GM23338 (cell line): ENCODE results near the gene RNF114. TPM values are rescaled to one million over a fixed set of nuclear protein-coding genes. Genes with fewer than 3 reads are reported as not detected.

Experiments
- ATAC-seq: fragments of 200-7000 bp; cut with Tn5 transposase; 3 replicates; pipeline ENCODE4 v1.9.1; 2020
- DNase-seq: peaks from one replicate; pipeline ENCODE4 v3.0.0-alpha.2; 2015; ENCODE audit warnings: low spot score
- H2AFZ ChIP-seq: fragments of 200-600 bp; sonication (generic); 2 replicates; pipeline ENCODE4 v1.8.0; 2016; ENCODE audit warnings: antibody characterized with exemption, mild to moderate bottlenecking, moderate library complexity
- H3F3A ChIP-seq: fragments of 200-600 bp; sonication (generic); replicated peaks from 2 replicates; pipeline ENCODE4 v1.8.0; 2017; ENCODE audit warnings: antibody characterized with exemption, mixed run types, low read depth
- H3K27ac ChIP-seq: fragments of 200-600 bp; sonication (generic); 2 replicates; pipeline ENCODE4 v1.6.1; 2016; ENCODE audit warnings: low read depth
- H3K27me3 ChIP-seq: fragments of 200-600 bp; sonication (generic); 2 replicates; pipeline ENCODE4 v1.8.0; 2016; ENCODE audit warnings: mild to moderate bottlenecking, mixed run types, moderate library complexity; ENCODE audit not compliant: insufficient read depth
- H3K36me3 ChIP-seq: fragments of 200-600 bp; sonication (generic); 2 replicates; pipeline ENCODE4 v1.8.0; 2016; ENCODE audit warnings: mild to moderate bottlenecking; ENCODE audit not compliant: insufficient read depth
- H3K4me1 ChIP-seq: fragments of 200-600 bp; sonication (generic); 2 replicates; pipeline ENCODE4 v1.8.0; 2016; ENCODE audit warnings: mild to moderate bottlenecking, moderate library complexity; ENCODE audit not compliant: insufficient read depth
- H3K4me2 ChIP-seq: fragments of 200-600 bp; sonication (generic); 2 replicates; pipeline ENCODE4 v1.7.1; 2017; ENCODE audit warnings: mixed run types
- H3K4me3 ChIP-seq: fragments of 200-600 bp; sonication (generic); 2 replicates; pipeline ENCODE4 v1.6.1; 2016; ENCODE audit warnings: mixed run types
- H3K79me2 ChIP-seq: fragments of 200-600 bp; sonication (generic); replicated peaks from 2 replicates; pipeline ENCODE4 v1.8.0; 2017; ENCODE audit warnings: mild to moderate bottlenecking; ENCODE audit not compliant: insufficient read depth
- H3K9me2 ChIP-seq: fragments of 200-600 bp; sonication (generic); 2 replicates; pipeline ENCODE4 v1.8.0; 2017; ENCODE audit not compliant: insufficient read depth
- H4K20me1 ChIP-seq: fragments of 200-600 bp; sonication (generic); replicated peaks from 2 replicates; pipeline ENCODE4 v1.8.0; 2017; ENCODE audit warnings: mild to moderate bottlenecking; ENCODE audit not compliant: insufficient read depth
- H3K27ac Mint-ChIP-seq: 2 replicates; pipeline ENCODE4 v1.8.0; 2020; ENCODE audit warnings: inconsistent platforms, mild to moderate bottlenecking, moderate library complexity, mixed read lengths
- H3K27me3 Mint-ChIP-seq: 3 replicates; pipeline ENCODE4 v1.8.0; 2022; ENCODE audit warnings: low read depth, mild to moderate bottlenecking, moderate library complexity, mixed read lengths, inconsistent platforms; ENCODE audit not compliant: insufficient read depth, poor library complexity
- H3K36me3 Mint-ChIP-seq: 3 replicates; pipeline ENCODE4 v1.8.0; 2021; ENCODE audit warnings: low read depth, mild to moderate bottlenecking, inconsistent platforms, moderate library complexity, mixed read lengths
- H3K4me1 Mint-ChIP-seq: 3 replicates; pipeline ENCODE4 v1.8.0; 2020; ENCODE audit warnings: mild to moderate bottlenecking, inconsistent platforms, mixed read lengths
- H3K4me3 Mint-ChIP-seq: 3 replicates; pipeline ENCODE4 v1.8.0; 2021; ENCODE audit warnings: moderate library complexity, mild to moderate bottlenecking, inconsistent platforms, mixed read lengths
- H3K9me3 Mint-ChIP-seq: 3 replicates; pipeline ENCODE4 v1.8.0; 2020; ENCODE audit warnings: moderate library complexity, mild to moderate bottlenecking, inconsistent platforms, mixed read lengths
- CREB1 ChIP-seq: fragments of 250-450 bp; sonication (Bioruptor Pico); IDR thresholded peaks from 2 replicates; pipeline ENCODE4 v1.5.0; 2020; ENCODE audit warnings: low read depth, mild to moderate bottlenecking, moderate library complexity
- CTCF ChIP-seq, 2 experiments: fragments of 200-600 bp in 1 of 2; sonication (generic) in 1 of 2; conservative IDR thresholded peaks; 2 replicates each; pipeline versions ENCODE4 v1.5.1 to v1.6.1; 2016 to 2017; ENCODE audit warnings: antibody characterized with exemption in 2 of 2, low read depth in 2 of 2, mild to moderate bottlenecking in 2 of 2, moderate library complexity in 1 of 2
- EZH2 ChIP-seq: fragments of 200-600 bp; sonication (generic); IDR thresholded peaks from one replicate; pipeline ENCODE4 v1.8.0; 2017; ENCODE audit warnings: antibody characterized with exemption, mild to moderate bottlenecking, low read depth; ENCODE audit not compliant: unreplicated experiment
- EZH2phosphoT487 ChIP-seq: fragments of 200-600 bp; sonication (generic); IDR thresholded peaks from one replicate; pipeline ENCODE4 v1.8.1; 2018; ENCODE audit warnings: antibody characterized with exemption; ENCODE audit not compliant: unreplicated experiment
- JUNB ChIP-seq: IDR thresholded peaks from one replicate; pipeline ENCODE4 v1.6.1; 2016; ENCODE audit warnings: antibody characterized with exemption; ENCODE audit not compliant: unreplicated experiment
- NANOG ChIP-seq: IDR thresholded peaks from 2 replicates; pipeline ENCODE4 v1.6.1; 2016; ENCODE audit warnings: antibody characterized with exemption, borderline replicate concordance
- POLR2AphosphoS5 ChIP-seq: IDR thresholded peaks from 2 replicates; pipeline ENCODE4 v1.6.1; 2016; ENCODE audit warnings: antibody characterized with exemption, low read depth
- STAT1 ChIP-seq: IDR thresholded peaks from one replicate; pipeline ENCODE4 v1.6.1; 2016; ENCODE audit warnings: antibody characterized with exemption; ENCODE audit not compliant: unreplicated experiment
- ZNF114 ChIP-seq: fragments of 250-450 bp; sonication (Bioruptor Pico); IDR thresholded peaks from 2 replicates; pipeline ENCODE4 v1.5.0; 2020; ENCODE audit warnings: mild to moderate bottlenecking, moderate library complexity
- ZNF331 ChIP-seq: fragments of 250-450 bp; sonication (Bioruptor Pico); IDR thresholded peaks from 2 replicates; pipeline ENCODE4 v1.5.0; 2020; ENCODE audit warnings: low read depth, mild to moderate bottlenecking, moderate library complexity
- ZNF462 ChIP-seq: fragments of 250-450 bp; sonication (Bioruptor Pico); IDR thresholded peaks from 2 replicates; pipeline ENCODE4 v1.5.0; 2020; ENCODE audit warnings: mild to moderate bottlenecking, moderate library complexity
- polyA plus RNA-seq: library from polyadenylated mRNA; unstranded; fragments of >200 nt; fragmentation: Nextera tagmentation; extraction: Ambion mirVana; gene quantifications from 2 replicates; pipeline ENCODE4 v1.2.1, GENCODE V29; 2016
- total RNA-seq: library from RNA; depleted of rRNA; stranded (reverse); fragments of >200 nt; shearing (Covaris generic); gene quantifications from 2 replicates; pipeline ENCODE4 v1.2.3, GENCODE V29; 2014
- TF ChIP-seq, protein P1 (sequence below): IDR thresholded peaks from 2 replicates; pipeline ENCODE4 v1.6.1; 2016; ENCODE audit warnings: antibody characterized with exemption
- TF ChIP-seq, protein P2 (sequence below): IDR thresholded peaks from one replicate; pipeline ENCODE4 v1.6.1; 2018; ENCODE audit warnings: antibody characterized with exemption; ENCODE audit not compliant: unreplicated experiment

The RNF114 gene
- total and polyA plus RNA-seq, 2 experiments from 2014 or later = 155 to 279 TPM

DNA sequence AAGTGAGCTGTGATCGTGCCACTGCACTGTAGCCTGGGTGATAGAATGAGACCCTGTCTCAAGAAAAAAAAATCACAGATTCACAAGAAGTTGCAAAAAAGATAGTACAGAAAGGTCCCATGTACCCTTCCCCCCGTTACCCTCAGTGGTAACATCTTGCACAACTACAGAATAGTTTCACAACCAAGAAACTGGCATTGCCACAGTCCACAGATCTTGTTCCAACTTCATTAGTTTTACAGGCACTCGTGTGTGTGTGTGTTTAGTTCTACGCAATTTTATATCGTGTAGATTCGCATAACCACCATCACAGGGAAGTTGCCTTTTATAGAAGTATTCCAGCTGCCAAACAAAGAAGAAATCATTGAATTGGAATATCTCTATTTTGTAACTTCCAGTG lies 40.0 kb upstream of the RNF114 start:
- Mint-ChIP-seq H3K36me3 (no peaks in the 10 kb centered on the region), H3K4me3 (no peak overlapping the region), H3K9me3 (no peaks in the 10 kb centered on the region), H3K27ac (no peak overlapping the region), H3K27me3 (peaks cover 7% of the 10 kb centered on the region), H3K4me1 (peaks cover 10% of the 10 kb centered on the region)
- H3K79me2 ChIP-seq = no peaks in the 10 kb centered on the region
- no peak overlapping the region for H3K4me2 ChIP-seq
- H3K9me2 ChIP-seq = no peaks in the 10 kb centered on the region
- no peak overlapping the region for H3K4me3 ChIP-seq
- no peaks in the 10 kb centered on the region for H3K36me3 ChIP-seq
- TF ChIP-seq EZH2 = no peak
- TF ChIP-seq, protein P1, sequence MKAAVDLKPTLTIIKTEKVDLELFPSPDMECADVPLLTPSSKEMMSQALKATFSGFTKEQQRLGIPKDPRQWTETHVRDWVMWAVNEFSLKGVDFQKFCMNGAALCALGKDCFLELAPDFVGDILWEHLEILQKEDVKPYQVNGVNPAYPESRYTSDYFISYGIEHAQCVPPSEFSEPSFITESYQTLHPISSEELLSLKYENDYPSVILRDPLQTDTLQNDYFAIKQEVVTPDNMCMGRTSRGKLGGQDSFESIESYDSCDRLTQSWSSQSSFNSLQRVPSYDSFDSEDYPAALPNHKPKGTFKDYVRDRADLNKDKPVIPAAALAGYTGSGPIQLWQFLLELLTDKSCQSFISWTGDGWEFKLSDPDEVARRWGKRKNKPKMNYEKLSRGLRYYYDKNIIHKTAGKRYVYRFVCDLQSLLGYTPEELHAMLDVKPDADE = no peak
- TF ChIP-seq POLR2AphosphoS5 = no peak
- no peak for TF ChIP-seq ZNF462 (CRISPR knock-in tag)
- TF ChIP-seq, protein P2, sequence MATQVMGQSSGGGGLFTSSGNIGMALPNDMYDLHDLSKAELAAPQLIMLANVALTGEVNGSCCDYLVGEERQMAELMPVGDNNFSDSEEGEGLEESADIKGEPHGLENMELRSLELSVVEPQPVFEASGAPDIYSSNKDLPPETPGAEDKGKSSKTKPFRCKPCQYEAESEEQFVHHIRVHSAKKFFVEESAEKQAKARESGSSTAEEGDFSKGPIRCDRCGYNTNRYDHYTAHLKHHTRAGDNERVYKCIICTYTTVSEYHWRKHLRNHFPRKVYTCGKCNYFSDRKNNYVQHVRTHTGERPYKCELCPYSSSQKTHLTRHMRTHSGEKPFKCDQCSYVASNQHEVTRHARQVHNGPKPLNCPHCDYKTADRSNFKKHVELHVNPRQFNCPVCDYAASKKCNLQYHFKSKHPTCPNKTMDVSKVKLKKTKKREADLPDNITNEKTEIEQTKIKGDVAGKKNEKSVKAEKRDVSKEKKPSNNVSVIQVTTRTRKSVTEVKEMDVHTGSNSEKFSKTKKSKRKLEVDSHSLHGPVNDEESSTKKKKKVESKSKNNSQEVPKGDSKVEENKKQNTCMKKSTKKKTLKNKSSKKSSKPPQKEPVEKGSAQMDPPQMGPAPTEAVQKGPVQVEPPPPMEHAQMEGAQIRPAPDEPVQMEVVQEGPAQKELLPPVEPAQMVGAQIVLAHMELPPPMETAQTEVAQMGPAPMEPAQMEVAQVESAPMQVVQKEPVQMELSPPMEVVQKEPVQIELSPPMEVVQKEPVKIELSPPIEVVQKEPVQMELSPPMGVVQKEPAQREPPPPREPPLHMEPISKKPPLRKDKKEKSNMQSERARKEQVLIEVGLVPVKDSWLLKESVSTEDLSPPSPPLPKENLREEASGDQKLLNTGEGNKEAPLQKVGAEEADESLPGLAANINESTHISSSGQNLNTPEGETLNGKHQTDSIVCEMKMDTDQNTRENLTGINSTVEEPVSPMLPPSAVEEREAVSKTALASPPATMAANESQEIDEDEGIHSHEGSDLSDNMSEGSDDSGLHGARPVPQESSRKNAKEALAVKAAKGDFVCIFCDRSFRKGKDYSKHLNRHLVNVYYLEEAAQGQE = no peak
- no peak for TF ChIP-seq ZNF114 (CRISPR knock-in tag)
- TF ChIP-seq NANOG = no peak
- no peak for TF ChIP-seq ZNF331 (CRISPR knock-in tag)
- no peak for TF ChIP-seq STAT1
- no peak for TF ChIP-seq EZH2phosphoT487
- TF ChIP-seq JUNB = no peak
- no peak for TF ChIP-seq CREB1
- TF ChIP-seq CTCF (conservative IDR thresholded peaks at IDR 0.05; ENCODE audit: low read depth in 2 of 2) = no peak
- DNase-seq (no peak), ATAC-seq (no peak)
- H3K27me3 ChIP-seq = no peaks in the 10 kb centered on the region
- H3K4me1 ChIP-seq = peaks cover 5% of the 10 kb centered on the region; the same call in 1 of the 2 replicates
- no peak overlapping the region for H2AFZ ChIP-seq
- H3K27ac ChIP-seq = no peak overlapping the region
- H4K20me1 ChIP-seq = no peaks in the 10 kb centered on the region
- no peaks in the 10 kb centered on the region for H3F3A ChIP-seq
